HepG2 (cell line): Measurements from ENCODE around the gene LYSMD1. TPM values are rescaled to one million over a fixed set of nuclear protein-coding genes. Genes with fewer than 3 reads are reported as not detected.
A peak's percentile ranks its signal among the peaks of the same experiment; 100 is the strongest.
"Not testable (repeated sequence)": the region's sequence is repeated elsewhere in the genome, so short reads cannot be mapped to it uniquely, and the experiment has no call there.

Experiments
- ATAC-seq: fragments of 200-7000 bp; cut with Tn5 transposase; 3 replicates; pipeline ENCODE4 v1.9.1; 2020; ENCODE audit warnings: mild to moderate bottlenecking, moderate library complexity
- BruUV-seq: library from RNA; stranded (reverse); fragments of 400-500 nt; replicated peaks from 2 replicates; lab custom pipeline; 2021; lab: Mats Ljungman, UMichigan
- CTCF ChIA-PET: fragments of 300-600 bp; formaldehyde crosslinking; extraction: SDS; loops from one replicate; lab custom pipeline; 2021; ENCODE audit warnings: low total read pairs, inconsistent platforms, low intra/inter-chr PET ratio; lab: Yijun Ruan, JAX
- POLR2A ChIA-PET: fragments of 350-600 bp; sonication (Branson Sonifier 250); formaldehyde crosslinking; loops from one replicate; lab custom pipeline; 2020; ENCODE audit warnings: antibody characterized with exemption, inconsistent platforms; lab: Yijun Ruan, JAX
- DNase-seq: peaks from one replicate; pipeline ENCODE4 v3.0.0-alpha.2; 2015; ENCODE audit warnings: low spot score
- FAIRE-seq: peaks from 3 replicates; lab custom pipeline; 2011; peaks lifted over from hg19 to GRCh38; lab: Jason Lieb, UNC
- H2AFZ ChIP-seq: one replicate; pipeline ENCODE4 v1.6.1; 2011; ENCODE audit warnings: low read length, inconsistent platforms
- H3K27ac ChIP-seq: fragments of 300-600 bp; 3 replicates; pipeline ENCODE4 v1.8.0; 2011; ENCODE audit warnings: mixed run types, mild to moderate bottlenecking, mixed read lengths, low read length, inconsistent platforms; ENCODE audit not compliant: insufficient read depth; ENCODE audit errors: extremely low read length
- H3K27me3 ChIP-seq, 2 experiments: fragments of 200-600 bp in 1 of 2; 2 replicates in 1 of 2; 3 replicates in 1 of 2; pipeline versions ENCODE4 v1.6.0 to v1.8.0; 2011; ENCODE audit warnings: low read length in 2 of 2, mild to moderate bottlenecking in 2 of 2, moderate library complexity in 2 of 2, inconsistent platforms in 1 of 2; ENCODE audit not compliant: insufficient read depth in 2 of 2, control insufficient read depth in 1 of 2
- H3K36me3 ChIP-seq, 2 experiments: fragments of 200-600 bp in 1 of 2; replicated peaks in 1 of 2; 2 replicates in 1 of 2; 3 replicates in 1 of 2; pipeline versions ENCODE4 v1.5.1 to v1.8.0; 2011; ENCODE audit warnings: low read length in 2 of 2, inconsistent platforms in 1 of 2; ENCODE audit not compliant: insufficient read depth in 2 of 2, control insufficient read depth in 1 of 2
- H3K4me1 ChIP-seq: 2 replicates; pipeline ENCODE4 v1.5.1; 2012; ENCODE audit warnings: low read length, inconsistent platforms; ENCODE audit not compliant: insufficient read depth
- H3K4me2 ChIP-seq: 2 replicates; pipeline ENCODE4 v1.6.0; 2011; ENCODE audit warnings: low read depth, low read length, inconsistent platforms
- H3K4me3 ChIP-seq, 3 experiments: fragments of 200-600 bp in 1 of 3; sonication (generic), shearing (Covaris generic) in 1 of 3; replicated peaks in 1 of 3; 2 replicates each; pipeline ENCODE4 v1.5.1; 2011 to 2016; ENCODE audit warnings: low read length in 3 of 3, inconsistent platforms in 2 of 3, low read depth in 2 of 3, mild to moderate bottlenecking in 2 of 3, control low read depth in 1 of 3, mixed read lengths in 1 of 3; ENCODE audit not compliant: insufficient read depth in 1 of 3
- H3K79me2 ChIP-seq: one replicate; pipeline ENCODE4 v1.6.1; 2011; ENCODE audit warnings: low read length, inconsistent platforms; ENCODE audit not compliant: insufficient read depth
- H3K9ac ChIP-seq: 2 replicates; pipeline ENCODE4 v1.6.0; 2011; ENCODE audit warnings: mild to moderate bottlenecking, low read depth, low read length, inconsistent platforms; ENCODE audit not compliant: insufficient read depth
- H3K9me3 ChIP-seq: 2 replicates; pipeline ENCODE4 v1.5.1; 2012; ENCODE audit warnings: mild to moderate bottlenecking, low read length
- H4K20me1 ChIP-seq: 2 replicates; pipeline ENCODE4 v1.6.0; 2011; ENCODE audit warnings: inconsistent platforms, mild to moderate bottlenecking, low read length, moderate library complexity; ENCODE audit not compliant: insufficient read depth
- IRX3 ChIP-seq: sonication (generic); formaldehyde crosslinking; IDR thresholded peaks from 2 replicates; pipeline ENCODE4 v1.8.1; 2023; ENCODE audit warnings: mild to moderate bottlenecking, low read depth, missing genetic modification reagents, borderline replicate concordance
- MED8 ChIP-seq: sonication (generic); formaldehyde crosslinking; IDR thresholded peaks from 2 replicates; pipeline ENCODE4 v1.8.1; 2023; ENCODE audit warnings: mild to moderate bottlenecking, missing genetic modification reagents; ENCODE audit not compliant: insufficient replicate concordance
- PATZ1 ChIP-seq: sonication (generic); formaldehyde crosslinking; IDR thresholded peaks from 2 replicates; pipeline ENCODE4 v1.4.0; 2020; ENCODE audit warnings: missing genetic modification reagents
- ZBTB39 ChIP-seq: sonication (generic); formaldehyde crosslinking; IDR thresholded peaks from 2 replicates; pipeline ENCODE4 v1.5.0; 2020; ENCODE audit warnings: missing genetic modification reagents
- ZFY ChIP-seq: sonication (generic); formaldehyde crosslinking; IDR thresholded peaks from 2 replicates; pipeline ENCODE4 v1.4.0; 2020; ENCODE audit warnings: missing genetic modification reagents
- ZNF441 ChIP-seq: sonication (generic); formaldehyde crosslinking; IDR thresholded peaks from 2 replicates; pipeline ENCODE4 v1.7.0; 2021; ENCODE audit warnings: missing genetic modification reagents, borderline replicate concordance
- WGBS: methylation state at CpG from one replicate; pipeline ENCODE4 v1.1.6; 2017; ENCODE audit warnings: low lambda C conversion rate; 5-methylcytosine and 5-hydroxymethylcytosine counted together
- in situ Hi-C: cut with HindIII; loops from 2 replicates; pipeline ENCODE4 v1.10.0; 2017; ENCODE audit warnings: low pct_unique_long_range_greater_than_20kb; ENCODE audit not compliant: extremely low pct_ligation_motif_present
- intact Hi-C: fragments of 100-400 bp; cut with micrococcal nuclease; formaldehyde crosslinking; loops from one replicate; pipeline ENCODE4 v1.10.0; 2022; ENCODE audit not compliant: unreplicated experiment
- polyA plus RNA-seq, 8 experiments: library from polyadenylated mRNA; depleted of rRNA in 3 of 8; stranded (reverse) in 7 of 8; unstranded in 1 of 8; fragments of >200 nt; fragmentation: Illumina TruSeq in 4 of 8; extraction: Trizol in 4 of 8; gene quantifications; 2 replicates each; pipeline versions ENCODE4 v1.2.1 to v1.2.3, GENCODE V29; 2011 to 2016; ENCODE audit warnings: low read depth in 4 of 8, missing spikeins in 1 of 8, mixed read lengths in 1 of 8; ENCODE audit not compliant: insufficient read depth in 1 of 8
- total RNA-seq, 5 experiments: library from RNA; depleted of rRNA; stranded (reverse); fragments of >200 nt; fragmentation: Illumina TruSeq; extraction: Trizol; gene quantifications; 2 replicates each; pipeline ENCODE4 v1.2.3, GENCODE V29; 2016; ENCODE audit warnings: low read depth in 1 of 5

The LYSMD1 gene
- total and polyA plus RNA-seq, 2 of the 13 experiments (the other 11 are each of a cell fraction or from before 2014, with no cell fraction given): 3.8 to 4.8 TPM

- TF ChIP-seq PATZ1 (CRISPR knock-in tag) (peak; percentile 82), IRX3 (CRISPR knock-in tag) (no peak), MED8 (CRISPR knock-in tag) (no peak), ZBTB39 (CRISPR knock-in tag) (no peak)
Observed at GRCh38 chr1:151189637-151190445, 24.1 kb upstream of the LYSMD1 start, which contains the start of gene VPS72 (continued).

DNA sequence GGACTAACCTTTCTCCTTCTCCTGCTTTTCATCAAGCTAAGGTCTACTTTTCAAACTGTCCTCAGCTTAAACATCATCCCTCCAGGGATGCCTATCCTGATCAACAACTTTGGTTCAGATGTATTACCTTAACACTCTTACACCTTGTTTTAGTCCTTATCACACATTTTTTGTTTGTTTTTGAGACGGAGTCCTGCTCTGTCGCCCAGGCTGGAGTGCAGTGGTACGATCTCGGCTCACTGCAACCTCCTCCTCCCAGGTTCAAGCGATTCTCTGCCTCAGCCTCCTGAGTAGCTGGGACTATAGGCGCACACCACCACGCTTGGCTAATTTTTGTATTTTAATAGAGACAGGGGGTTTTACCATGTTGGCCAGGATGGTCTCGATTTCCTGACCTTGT lies 23.0 kb upstream of the LYSMD1 start:
- WGBS: 7% methylated on average over 8 of the region's 8 CpGs
- H3K9me3 ChIP-seq, DNase-seq, BruUV-seq, FAIRE-seq, H2AFZ ChIP-seq, H3K27me3 ChIP-seq, in situ Hi-C loops, intact Hi-C loops, CTCF ChIA-PET, H4K20me1 ChIP-seq: not testable (repeated sequence)
- TF ChIP-seq ZFY (CRISPR knock-in tag) (peak; percentile 37; the same call in 1 of the 2 replicates), ZNF441 (CRISPR knock-in tag) (peak; percentile 98)
- peaks cover 31% of the 10 kb centered on the region for H3K4me1 ChIP-seq
- H3K36me3 ChIP-seq: peaks cover 5 to 14% of the 10 kb centered on the region in 2 experiments
- peak overlapping the region; percentile 76 for H3K9ac ChIP-seq
- peak overlapping the region; percentile 93 for H3K4me2 ChIP-seq
- peak overlapping the region; percentile 33 to 82 (median 81); a peak in 4 of 6 replicates for H3K4me3 ChIP-seq
- POLR2A ChIA-PET: interaction anchor here (1.0 to 1.5 kb wide), 2 partner anchors 8 to 29 kb away, joined by 3 to 4 read pairs; no protein-coding TSS in a partner anchor
- H3K27ac ChIP-seq: peak overlapping the region; percentile 78
- peaks cover 15% of the 10 kb centered on the region for H3K79me2 ChIP-seq
- ATAC-seq: peak; percentile 20; the same call in 2 of the 3 replicates
